ENCODE results near the gene C13orf46. TPM values are rescaled to one million over a fixed set of nuclear protein-coding genes. Genes with fewer than 3 reads are reported as not detected.

Gene C13orf46
- total and polyA plus RNA-seq, 2 of the 8 experiments (the other 6 are each of a cell fraction or from before 2014, with no cell fraction given) = 0.23 to 0.28 TPM

DNA sequence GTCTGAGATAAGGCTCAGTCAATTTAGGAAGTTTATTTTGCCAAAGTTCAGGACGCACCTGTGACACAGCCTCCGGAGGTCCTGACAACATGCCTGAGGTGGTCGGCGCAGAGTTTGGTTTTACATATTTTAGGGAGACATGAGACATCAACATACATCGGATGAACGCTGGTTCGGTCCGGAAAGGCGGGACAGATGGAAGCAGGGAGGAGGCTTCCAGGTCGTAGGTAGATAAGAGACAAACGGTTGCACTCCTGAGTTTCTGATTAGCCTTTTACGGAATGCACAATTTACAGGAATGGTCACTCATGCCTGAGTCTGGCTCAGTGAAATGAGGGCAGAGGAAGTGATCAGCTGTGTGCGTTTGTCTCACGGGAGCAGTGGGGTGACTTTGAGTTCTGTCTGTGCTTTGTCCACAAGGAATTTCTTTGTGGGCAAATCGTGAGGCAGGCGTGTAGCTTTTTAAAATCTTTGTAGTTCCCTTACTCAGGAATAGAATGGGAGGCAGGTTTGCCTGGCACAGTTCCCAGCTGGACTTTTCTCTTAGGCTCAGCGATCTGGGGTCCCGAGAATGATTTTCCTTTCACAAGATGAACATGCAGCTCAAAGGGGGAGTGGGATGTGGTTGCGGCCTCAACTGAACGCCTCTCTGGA, 36.2 kb downstream of the C13orf46 start:
- no peak overlapping the region for H2BK12ac ChIP-seq (ENCODE audit: low read depth, low read length)
- no peak overlapping the region for H3K27ac ChIP-seq (ENCODE audit: low read depth, low read length)
- no peak overlapping the region for H3K56ac ChIP-seq (replicated peaks; ENCODE audit: insufficient read length, low read depth, low read length)
- POLR2A ChIA-PET (ENCODE audit: partially characterized antibody) = no interaction called here
- no peak overlapping the region for H3K18ac ChIP-seq (ENCODE audit: extremely low read depth, low read length)
- no peak overlapping the region for H2BK5ac ChIP-seq (ENCODE audit: low read depth, low read length)
- H3K4ac ChIP-seq (replicated peaks; ENCODE audit: insufficient read length, low read depth, low read length) = no peak overlapping the region
- no peak overlapping the region for H3K9ac ChIP-seq (replicated peaks in 1 of 4; ENCODE audit: extremely low read depth in 1 of 4, low read depth in 3 of 4, low read length in 3 of 4)
- H2BK120ac ChIP-seq (replicated peaks; ENCODE audit: low read depth, low read length) = no peak overlapping the region
- H4K91ac ChIP-seq (replicated peaks; ENCODE audit: insufficient read length, low read length) = no peak overlapping the region
- peaks cover 0 to 2% of the 10 kb centered on the region in 2 experiments for H4K20me1 ChIP-seq (replicated peaks in 1 of 2; ENCODE audit: control insufficient read depth in 1 of 2, insufficient read depth in 2 of 2, low read length in 2 of 2)
- H4K5ac ChIP-seq (ENCODE audit: insufficient read length, low read depth, low read length) = no peak overlapping the region
- H3K9me3 ChIP-seq (ENCODE audit: insufficient read depth in 2 of 2, low read depth in 1 of 2, low read length in 1 of 2) = no peaks in the 10 kb centered on the region
- no peak overlapping the region for H3K14ac ChIP-seq (ENCODE audit: insufficient read length)
- no peaks in the 10 kb centered on the region for H3K23me2 ChIP-seq (ENCODE audit: low read depth, low read length)
- FAIRE-seq = no peak
- H3K27me3 ChIP-seq (replicated peaks in 1 of 4; ENCODE audit: control insufficient read depth in 3 of 4, extremely low read depth in 1 of 4, insufficient read depth in 3 of 4, low read length in 3 of 4) = no peaks in the 10 kb centered on the region; a peak in 1 of 7 replicates
- H3K79me1 ChIP-seq (ENCODE audit: low read depth, low read length) = no peaks in the 10 kb centered on the region
- H2AFZ ChIP-seq (ENCODE audit: low read length) = no peak overlapping the region
- H3K23ac ChIP-seq (ENCODE audit: insufficient read length) = no peak overlapping the region
- H3K36me3 ChIP-seq (ENCODE audit: control insufficient read depth in 2 of 4, insufficient read depth in 4 of 4, low read length in 3 of 4) = no peaks in the 10 kb centered on the region
- no peak overlapping the region for H2BK15ac ChIP-seq (ENCODE audit: low read length)
- CTCF ChIA-PET (ENCODE audit: partially characterized antibody) = interaction anchor here (1.4 to 3.3 kb wide), 2 partner anchors 10 to 94 kb away, joined by 3 to 13 read pairs; no protein-coding TSS in a partner anchor
- 87% methylated on average over 20 of the region's 20 CpGs; no CpG with 5 or more reads in 1 of the 2 experiments for WGBS, 2 experiments (ENCODE audit: extremely low coverage in 1 of 2, insufficient coverage in 1 of 2, insufficient read length in 1 of 2, insufficient replicate concordance in 2 of 2, low coverage in 1 of 2, low lambda C conversion rate in 2 of 2, missing lambda C conversion rate in 1 of 2)
- H3K4me1 ChIP-seq (replicated peaks in 1 of 4; ENCODE audit: control insufficient read depth in 3 of 4, insufficient read depth in 4 of 4, low read length in 3 of 4) = peaks cover 0 to 2% (median 0%) of the 10 kb centered on the region in 4 experiments; a peak in 3 of 7 replicates
- H3K79me2 ChIP-seq (ENCODE audit: control insufficient read depth in 1 of 2, insufficient read depth in 2 of 2, low read length in 2 of 2) = no peaks in the 10 kb centered on the region
- no peak overlapping the region for H4K8ac ChIP-seq (ENCODE audit: extremely low read depth, insufficient read depth, low read length)
- no peak overlapping the region for H3K4me3 ChIP-seq (ENCODE audit: extremely low read depth in 1 of 4, insufficient read depth in 2 of 4, low read depth in 3 of 4, low read length in 4 of 4)
- 0 out of 2 replicates have a peak overlapping the region, but pooled peaks have one; percentile 25 for H2AK5ac ChIP-seq (ENCODE audit: low read depth, low read length)
- TF ChIP-seq RBBP5 (IDR thresholded peaks at IDR 0.05; ENCODE audit: borderline replicate concordance, low read depth, low read length) (no peak), SUZ12 (IDR thresholded peaks at IDR 0.05; ENCODE audit: low read length) (no peak), EGR1 (IDR thresholded peaks at IDR 0.05; ENCODE audit: borderline replicate concordance, low read depth, low read length) (no peak), GTF2F1 (IDR thresholded peaks at IDR 0.05; ENCODE audit: borderline replicate concordance, low read depth, low read length) (no peak), CBX8 (IDR thresholded peaks at IDR 0.05; ENCODE audit: borderline replicate concordance, low read depth, low read length) (no peak), TAF7 (optimal IDR thresholded peaks at IDR 0.05; ENCODE audit: borderline replicate concordance, low read depth, low read length) (no peak)
- no peak for DNase-seq (ENCODE audit: low read depth in 1 of 2, low spot score in 2 of 2)
- no peak overlapping the region for H2BK20ac ChIP-seq (ENCODE audit: low read length)
- no peak overlapping the region for H3K4me2 ChIP-seq (ENCODE audit: insufficient read depth in 1 of 2, low read depth in 2 of 2, low read length in 2 of 2)

Data from H1 (cell line).